GM23248 (cell line): ENCODE measurements around the gene RNF213.
"Not testable (repeated sequence)": the region's sequence is repeated elsewhere in the genome, so short reads cannot be mapped to it uniquely, and the experiment has no call there.

Experiments used
- EZH2 ChIP-seq: fragments of 200-600 bp; sonication (generic); IDR thresholded peaks from 2 replicates; pipeline ENCODE4 v1.6.1; 2018; ENCODE audit warnings: antibody characterized with exemption, mild to moderate bottlenecking; ENCODE audit not compliant: insufficient read depth, poor library complexity, severe bottlenecking
- EZH2phosphoT487 ChIP-seq: fragments of 200-600 bp; sonication (generic); IDR thresholded peaks from 2 replicates; pipeline ENCODE4 v1.6.1; 2018; ENCODE audit warnings: antibody characterized with exemption, moderate library complexity, mild to moderate bottlenecking, low read depth; ENCODE audit not compliant: insufficient read depth

- not testable (repeated sequence) for TF ChIP-seq EZH2phosphoT487, EZH2
Observed at GRCh38 chr17:80410441-80411087, 149.9 kb downstream of the RNF213 start.
